Endothelial cell of umbilical vein (primary cell): ENCODE results near the gene ROPN1L. TPM values are rescaled to one million over a fixed set of nuclear protein-coding genes. Genes with fewer than 3 reads are reported as not detected.

Experiments used
- BruUV-seq: library from RNA; stranded (reverse); fragments of 400-500 nt; replicated peaks from 2 replicates; lab custom pipeline; 2021; lab: Mats Ljungman, UMichigan
- CTCF ChIA-PET: fragments of 300-600, 350-600 bp; sonication (Branson Sonifier 250); formaldehyde crosslinking; loops from one replicate; lab custom pipeline; 2021; ENCODE audit warnings: antibody characterized with exemption, inconsistent platforms; lab: Charles Lee
- POLR2A ChIA-PET: fragments of 300-600, 350-600 bp; sonication (Branson Sonifier 250); formaldehyde crosslinking; loops from one replicate; lab custom pipeline; 2021; ENCODE audit warnings: antibody characterized with exemption, inconsistent platforms; lab: Charles Lee
- DNase-seq: peaks from one replicate; pipeline ENCODE4 v3.0.0-alpha.2; 2011; ENCODE audit warnings: low read depth, low spot score
- FAIRE-seq: peaks from 2 replicates; lab custom pipeline; 2011; peaks lifted over from hg19 to GRCh38; lab: Jason Lieb, UNC
- H2AFZ ChIP-seq: 2 replicates; pipeline ENCODE4 v1.6.0; 2012; ENCODE audit warnings: low read depth, low read length, control low read depth, inconsistent platforms
- H3K27ac ChIP-seq: 2 replicates; pipeline ENCODE4 v1.5.1; 2011; ENCODE audit warnings: low read depth, mild to moderate bottlenecking, control low read depth, low read length, moderate library complexity; ENCODE audit not compliant: insufficient read depth
- H3K27me3 ChIP-seq, 2 experiments: 2 replicates each; pipeline versions ENCODE4 v1.6.0 to v1.6.1; 2011; ENCODE audit warnings: low read length in 2 of 2, mixed read lengths in 1 of 2; ENCODE audit not compliant: control insufficient read depth in 2 of 2, insufficient read depth in 2 of 2
- H3K36me3 ChIP-seq, 2 experiments: 2 replicates in 1 of 2; 3 replicates in 1 of 2; pipeline ENCODE4 v1.5.1; 2011; ENCODE audit warnings: low read length in 2 of 2, mild to moderate bottlenecking in 1 of 2, moderate library complexity in 1 of 2; ENCODE audit not compliant: control insufficient read depth in 2 of 2, insufficient read depth in 2 of 2; ENCODE audit errors: extremely low read depth in 1 of 2
- H3K4me1 ChIP-seq: 3 replicates; pipeline ENCODE4 v1.5.1; 2011; ENCODE audit warnings: mild to moderate bottlenecking, low read length; ENCODE audit not compliant: control insufficient read depth, insufficient read depth; ENCODE audit errors: extremely low read depth
- H3K4me2 ChIP-seq: 2 replicates; pipeline ENCODE4 v1.6.1; 2011; ENCODE audit warnings: low read length, control low read depth, mixed read lengths; ENCODE audit not compliant: insufficient read depth
- H3K4me3 ChIP-seq, 3 experiments: fragments of 200-600 bp in 1 of 3; sonication (generic), shearing (Covaris generic) in 1 of 3; replicated peaks in 1 of 3; 2 replicates each; pipeline ENCODE4 v1.5.1; 2011 to 2016; ENCODE audit warnings: control low read depth in 3 of 3, low read length in 3 of 3, mild to moderate bottlenecking in 2 of 3, inconsistent platforms in 1 of 3, low read depth in 1 of 3, moderate library complexity in 1 of 3; ENCODE audit not compliant: insufficient read depth in 1 of 3
- H3K79me2 ChIP-seq: 2 replicates; pipeline ENCODE4 v1.6.0; 2012; ENCODE audit warnings: low read length, inconsistent platforms; ENCODE audit not compliant: control insufficient read depth, insufficient read depth
- H3K9ac ChIP-seq: replicated peaks from 2 replicates; pipeline ENCODE3; 2011; ENCODE audit warnings: low read length, control low read depth; ENCODE audit not compliant: insufficient read depth; ENCODE audit errors: extremely low read depth
- H3K9me1 ChIP-seq: replicated peaks from 3 replicates; pipeline ENCODE4 v1.6.0; 2011; ENCODE audit warnings: mild to moderate bottlenecking, low read length; ENCODE audit not compliant: control insufficient read depth, insufficient read depth; ENCODE audit errors: extremely low read depth
- H3K9me3 ChIP-seq: replicated peaks from 2 replicates; pipeline ENCODE4 v1.5.1; 2012; ENCODE audit warnings: low read length, inconsistent platforms; ENCODE audit not compliant: control insufficient read depth, insufficient read depth
- H4K20me1 ChIP-seq: replicated peaks from 2 replicates; pipeline ENCODE3; 2011; ENCODE audit warnings: mild to moderate bottlenecking, low read length; ENCODE audit not compliant: control insufficient read depth, insufficient read depth; ENCODE audit errors: extremely low read depth
- CTCF ChIP-seq, 2 donors: IDR thresholded peaks; 1 replicate in 1 of 2; 2 replicates in 1 of 2; pipeline ENCODE4 v1.5.1; 2011; ENCODE audit warnings: low read length in 2 of 2, mild to moderate bottlenecking in 2 of 2, moderate library complexity in 2 of 2, control low read depth in 1 of 2, inconsistent platforms in 1 of 2, low read depth in 1 of 2; ENCODE audit not compliant: insufficient read depth in 1 of 2; ENCODE audit errors: extremely low read depth in 1 of 2
- EZH2 ChIP-seq: IDR thresholded peaks from 2 replicates; pipeline ENCODE4 v1.6.1; 2012; ENCODE audit warnings: borderline replicate concordance, low read depth, mild to moderate bottlenecking, moderate library complexity, low read length, inconsistent platforms; ENCODE audit not compliant: severe bottlenecking
- FOS ChIP-seq: IDR thresholded peaks from 2 replicates; pipeline ENCODE4 v1.6.1; 2011; ENCODE audit warnings: mild to moderate bottlenecking, low read length, moderate library complexity, borderline replicate concordance; ENCODE audit not compliant: insufficient read depth
- GATA2 ChIP-seq: IDR thresholded peaks from 2 replicates; pipeline ENCODE4 v1.7.0; 2011; ENCODE audit warnings: low read depth, mild to moderate bottlenecking, moderate library complexity, mixed read lengths, low read length; ENCODE audit not compliant: insufficient read length, insufficient read depth
- JUN ChIP-seq: IDR thresholded peaks from 2 replicates; pipeline ENCODE4 v1.6.1; 2011; ENCODE audit warnings: borderline replicate concordance, low read depth; ENCODE audit not compliant: insufficient read length, insufficient read depth
- MAX ChIP-seq: IDR thresholded peaks from 2 replicates; pipeline ENCODE4 v1.6.1; 2011; ENCODE audit not compliant: insufficient read depth, insufficient read length
- MYC ChIP-seq: IDR thresholded peaks from one replicate; pipeline ENCODE4 v1.6.1; 2011; ENCODE audit warnings: mild to moderate bottlenecking, low read depth, low read length
- POLR2A ChIP-seq: IDR thresholded peaks from 2 replicates; pipeline ENCODE4 v1.6.1; 2012; ENCODE audit warnings: low read depth, mild to moderate bottlenecking, control low read depth, low read length
- POLR2AphosphoS5 ChIP-seq: IDR thresholded peaks from 2 replicates; pipeline ENCODE4 v1.6.1; 2012; ENCODE audit warnings: low read depth, mild to moderate bottlenecking, control low read depth, low read length, moderate library complexity; ENCODE audit not compliant: insufficient read depth
- dilution Hi-C: fragments of 300-500 bp; cut with MboI; formaldehyde crosslinking; loops from one replicate; pipeline ENCODE4 v1.15.0; 2019; ENCODE audit warnings: low sequenced_read_pairs; ENCODE audit not compliant: extremely low pct_ligation_motif_present
- intact Hi-C: fragments of 100-400 bp; cut with micrococcal nuclease; formaldehyde crosslinking; loops from one replicate; pipeline ENCODE4 v1.10.0; 2022
- polyA plus RNA-seq, 4 experiments: library from polyadenylated mRNA; depleted of rRNA in 3 of 4; stranded (reverse) in 3 of 4; unstranded in 1 of 4; fragments of >200 nt; gene quantifications; 2 replicates each; pipeline versions ENCODE4 v1.2.1 to v1.2.3, GENCODE V29; 2011 to 2012; ENCODE audit warnings: missing spikeins in 1 of 4
- total RNA-seq: library from RNA; stranded (reverse); gene quantifications from 2 replicates; pipeline ENCODE4 v1.2.3, GENCODE V29; 2021

Gene ROPN1L
- total and polyA plus RNA-seq, 2 donors (not counting 3 experiments of a cell fraction or from before 2014, with no cell fraction given) = 0.30 to 0.60 TPM

- Histone ChIP-seq H4K20me1 (no peaks in the 10 kb centered on the region), H3K27ac (no peak overlapping the region), H3K4me2 (no peak overlapping the region), H2AFZ (no peak overlapping the region), H3K4me1 (no peaks in the 10 kb centered on the region), H3K9me3 (no peaks in the 10 kb centered on the region), H3K9me1 (no peaks in the 10 kb centered on the region), H3K27me3 (no peaks in the 10 kb centered on the region), H3K9ac (no peak overlapping the region), H3K79me2 (no peaks in the 10 kb centered on the region), H3K36me3 (peaks cover 14 to 16% of the 10 kb centered on the region in 2 experiments), H3K4me3 (no peak overlapping the region)
- FAIRE-seq (no peak), DNase-seq (no peak)
- dilution Hi-C loops = loop anchor here (25.0 kb wide), 1 partner anchor 142 kb away; the partner anchor contains the start of gene CCT5
- intact Hi-C loops = no loop called here
- CTCF ChIA-PET = no interaction called here
- TF ChIP-seq MAX = no peak
- no peak for TF ChIP-seq FOS
- no peak for TF ChIP-seq MYC
- no peak for TF ChIP-seq CTCF (IDR thresholded peaks at IDR 0.05; ENCODE audit: extremely low read depth in 1 of 2, insufficient read depth in 1 of 2, low read depth in 1 of 2, low read length in 2 of 2)
- TF ChIP-seq POLR2A = no peak
- TF ChIP-seq EZH2 = no peak
- no peak for TF ChIP-seq GATA2
- TF ChIP-seq POLR2AphosphoS5 = no peak
- no peak for TF ChIP-seq JUN
- POLR2A ChIA-PET = no interaction called here
- no TSS peak for BruUV-seq
These were observed 37.9 kb upstream of the ROPN1L start for GRCh38 chr5:10403829-10404228.
